Glomerular visceral epithelial cell (primary cell): ENCODE results near the gene METTL6.
"Not testable (repeated sequence)": the region's sequence is repeated elsewhere in the genome, so short reads cannot be mapped to it uniquely, and the experiment has no call there.

Experiments used
- DNase-seq: peaks from one replicate; pipeline ENCODE4 v3.0.0-alpha.2; 2016; ENCODE audit errors: extremely low spot score

The METTL6 gene, protein sequence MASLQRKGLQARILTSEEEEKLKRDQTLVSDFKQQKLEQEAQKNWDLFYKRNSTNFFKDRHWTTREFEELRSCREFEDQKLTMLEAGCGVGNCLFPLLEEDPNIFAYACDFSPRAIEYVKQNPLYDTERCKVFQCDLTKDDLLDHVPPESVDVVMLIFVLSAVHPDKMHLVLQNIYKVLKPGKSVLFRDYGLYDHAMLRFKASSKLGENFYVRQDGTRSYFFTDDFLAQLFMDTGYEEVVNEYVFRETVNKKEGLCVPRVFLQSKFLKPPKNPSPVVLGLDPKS

DNA sequence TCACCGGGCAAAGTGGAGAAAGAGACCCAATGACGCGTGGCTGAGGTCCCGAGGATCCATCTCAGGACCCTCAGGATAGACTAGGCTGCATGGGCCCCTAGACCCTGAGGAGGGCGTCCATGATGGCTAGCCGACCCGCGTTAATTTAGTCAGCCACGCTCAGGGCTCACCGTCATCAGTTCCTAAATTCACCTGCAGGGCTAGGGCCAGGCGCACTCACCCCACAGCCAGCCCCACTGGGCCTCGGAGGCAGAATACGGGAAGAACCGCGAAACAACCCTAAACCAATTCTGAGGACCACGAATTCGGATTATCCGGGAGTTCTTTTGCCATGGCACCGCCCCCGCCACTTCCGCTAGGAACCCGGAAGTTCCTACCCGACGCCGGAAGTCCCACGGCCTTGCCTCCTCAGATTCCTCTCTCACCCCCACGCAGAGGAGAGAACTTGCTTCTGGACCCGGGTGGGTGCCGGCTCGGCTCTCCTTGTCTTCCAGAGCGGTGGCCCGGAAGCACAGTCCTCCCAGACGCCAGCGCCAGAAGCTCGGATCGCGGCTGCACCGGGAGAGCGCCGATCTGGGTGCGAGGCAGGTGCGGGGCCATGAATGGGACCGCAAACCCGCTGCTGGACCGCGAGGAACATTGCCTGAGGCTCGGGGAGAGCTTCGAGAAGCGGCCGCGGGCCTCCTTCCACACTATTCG is at the start of gene METTL6, which contains the start of gene EAF1:
Gene METTL6, minus strand, starts transcription at position 363 of the 699 bp plus-strand sequence. CDS start 1,033 bp downstream, outside the sequence.
Gene EAF1, plus strand, starts transcription at position 417 of the 699 bp plus-strand sequence. Its CDS starts 182 bp downstream, at position 599.
- peak; percentile 77 for DNase-seq

DNA sequence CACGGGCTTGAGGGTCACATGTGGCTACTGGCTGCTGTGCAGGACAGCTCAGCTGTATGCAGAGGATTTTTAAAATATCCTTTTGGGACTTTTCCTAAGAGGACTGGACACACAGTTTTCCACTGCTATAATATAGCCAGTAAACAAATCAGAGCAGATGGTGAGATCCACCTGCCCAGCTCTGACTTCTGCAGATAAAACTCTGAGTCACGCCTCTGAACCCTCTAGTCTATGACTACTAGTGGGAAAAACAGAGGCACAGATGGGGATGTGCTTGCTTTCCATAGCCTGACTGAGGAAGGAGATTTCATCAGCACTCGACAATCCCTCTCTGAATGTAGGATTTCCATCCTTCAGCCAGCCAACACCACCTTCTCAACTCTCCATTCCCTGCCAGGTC is 49.0 kb upstream of the METTL6 start:
- no peak for DNase-seq

DNA sequence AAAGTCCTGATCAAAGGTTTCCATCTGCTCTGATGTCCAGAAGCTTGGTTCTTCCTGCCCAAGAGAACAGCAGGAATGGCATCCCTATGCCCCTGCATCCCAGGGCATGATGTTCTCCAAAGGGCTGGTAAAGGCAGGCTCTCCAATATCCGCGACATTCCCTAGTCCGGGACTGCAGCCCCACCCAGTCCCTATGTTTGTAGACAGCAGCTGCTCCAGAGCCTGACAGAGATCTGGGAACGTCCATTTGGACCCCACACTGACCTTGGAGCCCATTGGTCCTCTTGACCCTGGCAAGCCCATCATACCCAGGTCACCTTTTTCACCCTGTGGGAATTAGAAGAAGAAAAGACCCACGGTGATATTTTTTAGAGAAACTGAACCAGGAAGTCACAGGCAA is 47.8 kb upstream of the METTL6 start:
- DNase-seq, result no peak

DNA sequence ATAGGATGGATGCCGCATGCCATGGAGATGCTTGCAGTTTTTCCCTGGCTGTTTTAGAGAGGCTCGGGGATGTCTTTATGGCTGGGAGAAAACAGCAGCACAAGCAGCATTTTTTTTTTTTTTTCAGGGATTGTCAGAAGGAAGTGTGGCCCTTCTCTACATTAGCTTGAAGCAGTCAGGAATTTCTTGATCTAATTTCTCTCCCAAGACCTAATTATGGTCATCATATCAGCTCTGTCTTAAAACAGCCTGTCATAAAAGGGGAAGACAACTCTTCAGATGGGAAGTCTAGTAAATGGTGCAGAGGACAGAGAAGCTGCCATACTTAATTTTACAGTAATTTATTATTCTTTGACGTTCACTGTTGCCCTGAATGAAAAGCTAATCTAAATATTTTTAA is 44.5 kb upstream of the METTL6 start:
- DNase-seq, result no peak

DNA sequence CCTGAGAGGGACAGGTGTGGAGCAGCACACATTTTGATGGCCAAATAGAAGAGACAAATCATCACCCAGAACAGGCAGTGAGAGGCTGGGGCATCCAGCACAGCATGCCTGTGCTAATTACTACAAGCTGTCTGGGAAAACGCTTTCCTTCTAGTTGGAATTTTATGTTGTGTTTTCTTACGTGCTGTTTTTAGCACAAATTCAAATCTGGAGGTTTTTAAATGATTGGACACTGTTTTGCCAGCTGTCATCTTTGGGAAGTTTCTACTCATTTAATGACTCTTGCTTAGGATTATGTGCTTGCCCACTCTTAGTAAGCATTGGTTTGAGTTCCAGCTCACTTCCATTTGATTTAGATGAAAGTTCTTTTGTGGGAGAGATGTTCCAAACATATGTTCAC is 43.5 kb upstream of the METTL6 start:
- DNase-seq, result no peak

DNA sequence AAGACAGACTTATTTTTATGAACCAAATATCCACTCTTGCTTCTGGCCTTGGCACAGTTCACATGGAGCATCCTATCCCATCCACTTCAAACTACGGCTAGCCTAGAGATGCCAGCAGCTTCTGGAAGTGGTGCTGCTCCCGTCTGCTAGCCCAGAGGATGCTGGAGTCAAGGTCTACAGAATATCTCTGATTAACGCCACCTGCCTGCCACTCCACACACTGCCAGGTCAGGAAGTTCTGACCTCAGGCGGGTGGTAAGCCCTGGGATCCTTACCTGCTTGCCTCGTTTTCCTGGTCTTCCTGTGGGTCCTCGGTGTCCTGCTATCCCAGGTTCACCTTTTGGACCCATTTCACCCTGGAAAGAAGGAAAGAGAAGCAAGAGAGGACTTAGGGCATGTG is 42.9 kb upstream of the METTL6 start:
- no peak for DNase-seq

DNA sequence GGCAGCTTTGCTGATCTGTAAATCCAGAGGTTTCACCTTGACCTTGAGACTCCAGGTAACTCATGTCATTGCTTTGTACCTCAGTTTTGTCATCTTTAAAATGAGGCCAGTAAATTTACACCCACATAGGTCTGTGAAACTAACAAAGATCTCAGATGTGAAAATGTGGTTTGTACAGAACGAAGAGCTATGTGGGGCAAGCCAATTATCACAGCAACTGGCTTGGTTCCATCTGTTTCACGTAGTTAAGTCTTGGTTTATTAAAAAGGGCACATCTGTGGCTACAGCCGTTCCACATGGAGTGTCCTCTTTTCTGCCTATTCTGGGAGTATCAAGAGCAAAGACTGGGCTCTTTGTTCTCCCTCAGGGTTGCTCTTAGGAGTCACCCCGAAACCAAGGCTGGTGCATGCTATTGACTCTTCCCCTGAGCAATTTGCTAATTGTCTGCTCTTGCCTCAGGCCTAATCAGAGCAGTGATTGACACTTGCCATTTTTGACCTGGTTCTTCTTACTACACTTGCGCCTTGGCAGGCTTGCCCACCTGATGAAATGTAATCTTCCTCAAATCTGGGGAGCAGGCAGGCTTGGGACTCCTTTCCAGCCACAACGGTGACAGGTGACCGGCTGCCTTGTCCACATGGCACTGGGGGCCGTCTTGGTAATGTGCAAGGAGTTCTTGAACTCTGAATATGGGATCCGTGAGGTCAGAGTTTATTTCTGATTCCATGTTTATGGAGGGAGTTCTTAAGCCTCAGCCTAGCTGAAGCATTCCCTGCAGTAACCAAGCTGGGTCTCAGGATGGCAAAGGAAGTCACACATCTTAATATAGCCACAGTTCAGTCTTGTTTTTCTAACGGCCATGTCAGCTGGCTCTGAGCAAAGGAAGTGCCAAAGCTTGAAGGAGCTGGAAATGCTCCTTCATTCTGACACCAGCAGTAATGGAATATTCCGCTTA is 40.2 kb upstream of the METTL6 start:
- no peak for DNase-seq

DNA sequence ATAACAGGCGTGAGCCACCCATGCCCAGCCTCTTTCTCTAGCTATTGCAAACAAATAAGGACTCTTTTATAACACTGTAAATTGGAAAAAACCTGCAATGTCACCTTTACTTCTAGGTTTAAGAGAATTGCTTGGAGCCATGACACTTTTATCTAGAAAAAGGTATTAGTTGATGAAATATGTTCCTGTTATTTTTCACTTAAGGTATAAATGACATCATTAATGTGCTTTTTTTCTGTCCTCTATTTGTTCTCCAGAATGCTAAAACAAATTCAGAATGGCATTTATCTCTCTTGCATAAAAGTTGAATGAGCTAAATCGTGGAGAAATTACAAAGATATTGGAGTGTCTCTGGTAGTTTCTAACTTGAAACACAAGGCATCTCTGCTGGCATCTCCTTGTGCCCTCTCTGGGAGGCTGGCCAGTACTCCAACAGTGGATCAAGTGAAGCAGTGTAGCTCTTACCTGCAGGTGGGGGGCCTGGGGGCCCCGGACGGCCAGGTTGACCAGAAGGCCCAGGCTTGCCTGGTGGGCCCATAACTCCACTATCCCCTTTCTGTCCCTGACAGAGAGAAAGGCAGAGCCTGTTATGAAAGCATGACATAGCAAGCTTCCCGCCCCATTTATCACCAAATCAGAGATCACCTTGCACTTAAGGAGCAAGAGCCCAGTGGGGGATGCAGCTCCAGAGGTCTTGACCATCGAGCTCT is 38.7 kb upstream of the METTL6 start:
- no peak for DNase-seq

DNA sequence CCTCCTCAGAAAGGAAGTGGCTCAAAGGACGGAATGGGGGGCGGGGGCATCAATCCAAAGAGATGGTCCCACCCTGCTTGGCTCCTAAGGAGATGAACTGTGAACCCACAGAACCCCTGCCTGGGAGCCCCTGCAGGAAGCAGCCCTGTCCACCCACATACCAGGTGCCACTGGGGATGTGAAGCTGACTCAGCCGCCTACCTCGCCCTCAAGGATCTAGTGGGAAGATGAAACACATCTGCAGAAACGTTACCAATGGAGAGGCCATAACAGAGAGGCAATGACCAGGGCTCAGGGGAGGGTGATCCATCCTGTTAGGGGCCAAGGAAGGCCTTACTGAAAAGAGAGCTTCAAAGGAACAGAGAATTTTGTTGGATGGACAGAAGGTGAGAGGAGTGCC is 35.1 kb upstream of the METTL6 start:
- no peak for DNase-seq

DNA sequence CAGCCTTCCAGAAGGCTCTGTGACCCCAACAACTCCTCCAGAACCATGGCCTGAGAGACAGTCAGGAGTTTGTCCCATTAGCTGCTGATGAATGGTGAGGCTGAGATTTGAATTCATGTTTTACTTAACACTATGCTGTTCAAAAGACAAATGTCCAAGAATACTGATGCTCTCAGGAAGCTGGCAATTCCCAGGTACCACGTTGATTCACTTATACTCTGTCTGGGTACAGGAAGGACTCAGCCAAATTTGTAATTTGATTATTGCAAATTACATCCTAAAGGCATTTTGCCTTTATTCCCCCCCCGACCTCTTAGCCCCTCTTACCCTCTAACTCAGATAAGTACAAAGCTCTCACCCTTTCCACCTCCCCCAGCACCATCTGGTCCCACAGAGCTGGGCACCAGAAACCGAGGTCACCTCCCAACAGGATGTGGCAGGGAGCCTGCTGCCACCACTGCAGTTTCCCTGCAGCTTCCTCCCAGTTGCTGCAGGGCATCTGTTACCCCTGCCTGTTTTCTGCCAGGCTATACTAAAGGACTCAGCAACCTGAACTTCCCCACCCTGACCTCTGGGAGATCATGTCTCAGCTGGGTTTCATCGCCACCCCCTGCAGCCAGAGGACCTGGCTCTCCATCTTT is 33.7 kb upstream of the METTL6 start:
- no peak for DNase-seq

DNA sequence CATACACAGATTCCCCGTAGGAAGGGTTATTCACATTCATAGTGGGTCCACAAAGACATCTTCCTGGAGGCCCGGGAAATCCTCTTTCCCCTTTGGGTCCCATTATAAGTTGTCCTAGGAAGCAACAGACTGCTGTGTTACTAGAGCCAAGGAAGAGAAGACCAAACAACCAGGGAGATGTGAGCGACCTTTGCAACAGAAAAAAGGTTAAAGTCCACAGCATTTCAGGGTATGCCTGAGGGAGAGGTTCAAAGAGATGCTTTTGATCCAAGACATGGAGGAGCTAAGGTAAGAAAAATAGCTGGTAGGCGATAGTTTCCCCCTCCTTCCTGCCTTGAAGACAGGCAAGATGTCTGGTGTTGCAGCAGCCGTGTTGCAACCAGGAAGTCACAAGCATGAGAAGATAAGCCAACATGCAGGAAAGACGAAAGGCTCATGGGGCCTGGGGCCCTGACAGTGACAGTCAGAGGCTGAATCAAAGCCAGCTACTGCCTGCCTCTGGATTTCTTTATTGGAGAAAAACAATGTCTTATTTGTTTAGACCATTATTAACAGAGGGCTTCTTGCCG is 31.0 kb upstream of the METTL6 start:
- no peak for DNase-seq

DNA sequence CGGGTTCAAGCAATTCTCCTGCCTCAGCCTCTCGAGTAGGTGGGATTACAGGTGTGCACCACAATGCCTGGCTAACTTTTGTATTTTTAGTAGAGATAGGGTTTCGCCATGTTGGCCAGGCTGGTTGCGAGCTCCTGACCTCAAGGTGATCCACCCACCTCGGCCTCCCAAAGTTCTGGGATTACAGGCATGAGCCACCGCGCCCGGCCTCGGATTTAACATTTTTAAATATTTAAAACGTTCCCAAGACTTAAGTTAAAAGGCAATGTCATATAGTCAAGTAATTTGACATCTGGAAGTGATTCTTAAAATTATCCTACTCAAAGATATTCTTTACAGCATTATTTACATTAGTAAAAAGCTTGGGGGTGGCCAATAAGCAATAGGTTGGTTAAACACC is 29.6 kb upstream of the METTL6 start:
- not testable (repeated sequence) for DNase-seq

DNA sequence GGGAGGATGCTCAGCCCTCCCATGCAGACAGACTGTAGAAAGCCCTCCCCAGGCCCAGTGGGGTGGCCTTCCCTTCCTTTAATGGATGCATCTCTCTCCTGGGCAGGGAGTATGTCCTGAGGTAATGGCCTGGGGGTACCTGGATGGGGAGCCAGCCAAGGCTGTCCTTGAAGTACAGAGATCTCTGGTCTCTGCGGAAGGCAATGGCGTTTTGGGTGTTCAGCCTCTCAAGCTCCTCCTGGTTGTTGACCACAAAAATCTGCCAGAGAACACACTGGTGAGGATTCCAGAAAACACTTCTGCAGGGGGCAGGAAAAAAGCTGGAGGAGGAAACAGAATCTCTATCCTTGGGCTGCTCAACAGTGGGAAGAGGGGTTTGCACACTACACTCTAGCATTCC is 29.0 kb upstream of the METTL6 start:
- DNase-seq, result no peak

DNA sequence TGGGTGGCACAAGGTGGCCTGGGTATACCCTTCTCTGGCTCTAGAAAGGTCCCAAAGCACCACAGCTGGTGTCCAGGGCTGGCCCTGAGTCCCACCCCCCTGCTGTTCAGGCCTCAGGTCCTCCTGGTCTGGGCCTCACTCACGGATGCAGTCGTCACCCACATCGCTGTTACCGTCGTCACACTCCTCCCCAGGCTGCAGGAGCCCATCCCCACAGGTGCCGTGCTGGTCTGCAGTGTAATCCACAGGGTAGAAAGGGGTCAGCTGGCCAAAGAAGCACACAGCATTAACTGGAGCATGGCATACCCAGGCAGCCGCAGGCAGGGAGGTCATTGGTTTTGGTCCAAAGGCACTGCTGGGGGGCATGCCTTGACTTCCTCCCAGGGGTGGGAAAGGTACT is 28.4 kb upstream of the METTL6 start:
- DNase-seq, result no peak

DNA sequence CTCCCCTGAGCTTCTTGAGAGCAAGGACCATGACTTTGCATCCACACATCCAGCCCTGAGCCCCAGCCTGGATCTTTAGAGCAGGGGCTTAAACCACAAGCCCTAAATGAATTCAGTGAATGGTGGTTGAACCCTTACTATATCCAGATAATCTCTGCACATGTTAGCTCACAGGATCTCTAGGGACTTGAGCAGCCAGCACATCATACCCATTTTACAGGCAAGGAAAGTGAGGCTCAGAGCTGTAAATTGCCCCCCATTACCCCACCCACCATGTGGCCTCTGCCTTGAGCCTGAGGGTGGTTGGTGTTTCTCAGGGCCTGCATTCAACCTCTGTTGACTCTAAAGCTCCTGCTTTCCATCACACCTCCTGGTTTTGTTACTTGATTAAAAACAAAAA is 27.6 kb upstream of the METTL6 start:
- DNase-seq, result no peak

DNA sequence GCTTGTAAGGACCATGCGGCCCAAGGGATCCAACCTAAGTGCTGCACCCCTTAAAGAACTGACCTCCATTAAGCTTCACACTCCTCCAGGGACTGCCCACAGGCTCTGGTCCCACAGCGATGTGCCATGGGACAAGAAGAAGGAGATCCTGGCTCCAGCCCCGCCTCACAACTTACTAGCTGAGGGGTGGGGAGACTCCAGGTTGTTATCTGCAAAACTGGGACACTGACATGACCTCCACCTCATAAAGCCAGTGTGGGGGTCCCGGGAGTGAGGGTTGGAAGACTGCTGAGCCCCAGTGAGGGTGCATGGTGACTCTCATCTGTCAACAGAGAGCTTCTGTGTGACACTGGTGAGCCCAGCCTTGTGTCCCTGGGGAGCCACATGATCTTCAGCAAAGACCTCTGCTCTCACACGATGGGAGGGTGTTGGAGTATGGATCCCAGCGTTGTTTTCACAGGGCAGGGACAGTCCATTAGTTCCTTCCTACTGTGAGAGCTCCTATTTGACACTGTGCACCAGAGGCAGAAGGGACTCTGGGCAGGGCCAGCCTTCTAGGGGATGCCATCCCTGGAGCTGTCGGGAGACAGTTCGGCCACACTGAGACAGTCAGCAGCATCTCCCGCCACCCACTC is 26.8 kb upstream of the METTL6 start:
- no peak for DNase-seq

DNA sequence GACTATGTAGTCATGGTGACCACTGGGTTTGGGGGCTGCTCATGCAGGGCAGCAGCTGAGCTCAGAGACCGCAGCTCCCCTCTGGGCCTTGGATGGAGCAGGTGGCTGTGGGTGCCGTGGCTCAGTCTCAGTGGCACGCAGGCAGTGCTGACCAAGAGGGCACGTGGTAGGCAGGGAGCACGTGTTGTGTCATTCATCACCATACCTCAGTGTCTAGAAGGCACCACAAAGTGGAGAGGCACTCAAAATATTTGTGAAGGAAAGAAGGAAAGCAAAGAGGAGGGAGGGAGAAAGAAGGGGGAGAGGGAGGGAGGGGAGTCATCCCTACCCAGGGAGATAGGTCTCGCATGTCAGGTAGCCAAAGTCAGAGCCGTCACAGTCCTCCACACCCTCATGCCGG is 26.2 kb upstream of the METTL6 start:
- no peak for DNase-seq

DNA sequence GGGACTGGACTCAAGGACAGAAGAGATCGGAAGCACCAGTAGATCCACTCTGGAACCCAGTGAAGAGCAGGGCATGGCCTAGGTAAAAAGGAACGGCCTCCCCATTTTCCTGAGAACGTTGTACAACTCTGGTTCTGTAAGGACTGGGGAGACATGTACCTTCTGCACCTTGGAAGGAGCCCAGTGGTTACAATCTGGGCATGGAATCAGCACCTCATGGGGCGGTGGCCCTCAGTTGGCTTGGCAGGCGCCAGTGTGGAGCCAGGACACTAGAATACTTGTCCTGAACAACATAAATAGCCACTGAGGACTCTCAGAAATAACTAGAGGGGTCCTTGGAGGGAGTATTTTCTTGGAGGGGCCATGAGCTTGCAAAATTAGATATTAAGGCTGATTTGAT is 25.6 kb upstream of the METTL6 start:
- DNase-seq, result no peak

DNA sequence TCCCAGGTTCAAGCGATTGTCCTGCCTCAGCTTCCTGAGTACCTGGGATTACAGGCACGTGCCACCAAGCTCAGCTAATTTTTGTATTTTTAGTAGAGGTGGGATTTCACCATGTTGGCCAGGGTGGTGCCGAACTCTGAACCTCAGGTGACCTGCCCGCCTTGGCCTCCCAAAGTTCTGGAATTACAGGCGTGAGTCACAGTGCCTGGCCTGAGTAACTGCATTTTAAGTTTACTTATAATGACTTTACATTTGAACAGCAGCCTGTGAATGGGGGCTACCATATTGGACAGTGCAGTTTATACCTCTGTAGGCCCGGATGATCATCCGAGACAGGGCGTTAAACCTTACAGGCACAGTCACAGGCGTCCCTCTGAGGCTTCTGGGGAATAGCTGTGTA is 24.8 kb upstream of the METTL6 start:
- no peak for DNase-seq
